PFSK-1 (cell line): ENCODE results near the gene SIRT3.

Experiments used
- FOXP2 ChIP-seq: optimal IDR thresholded peaks from 2 replicates; pipeline ENCODE3; 2011; ENCODE audit warnings: borderline replicate concordance, control low read depth, inconsistent platforms; ENCODE audit not compliant: insufficient read depth; ENCODE audit errors: extremely low read length, extremely low read depth
- POLR2AphosphoS5 ChIP-seq: IDR thresholded peaks from 2 replicates; pipeline ENCODE4 v1.6.1; 2012; ENCODE audit warnings: low read depth, mild to moderate bottlenecking, control low read depth, low read length, moderate library complexity
- REST ChIP-seq, 2 experiments: IDR thresholded peaks; 2 replicates each; pipeline versions ENCODE4 v1.6.1 to v1.8.0; 2011 to 2012; ENCODE audit warnings: low read depth in 2 of 2, low read length in 2 of 2, control low read depth in 1 of 2, inconsistent platforms in 1 of 2, mild to moderate bottlenecking in 1 of 2, moderate library complexity in 1 of 2; ENCODE audit not compliant: insufficient read depth in 1 of 2
- SIN3A ChIP-seq: IDR thresholded peaks from 2 replicates; pipeline ENCODE4 v1.6.1; 2012; ENCODE audit warnings: mild to moderate bottlenecking, low read length, moderate library complexity, borderline replicate concordance; ENCODE audit not compliant: insufficient read depth
- TAF1 ChIP-seq: IDR thresholded peaks from 2 replicates; pipeline ENCODE4 v1.6.1; 2012; ENCODE audit warnings: low read length, control low read depth, borderline replicate concordance; ENCODE audit not compliant: insufficient read depth

SIRT3 gene

GRCh38 chr11:223026-223789 lies 12.9 kb downstream of the SIRT3 start:
- TF ChIP-seq FOXP2 (no peak), SIN3A (no peak), POLR2AphosphoS5 (no peak), TAF1 (no peak), REST (IDR thresholded peaks at IDR 0.05; ENCODE audit: insufficient read depth in 1 of 2, low read depth in 2 of 2, low read length in 2 of 2) (no peak)

GRCh38 chr11:221998-222789 lies 13.9 kb downstream of the SIRT3 start:
- TF ChIP-seq TAF1: no peak
- no peak for TF ChIP-seq SIN3A
- no peak for TF ChIP-seq FOXP2
- TF ChIP-seq REST (IDR thresholded peaks at IDR 0.05; ENCODE audit: insufficient read depth in 1 of 2, low read depth in 2 of 2, low read length in 2 of 2): no peak
- no peak for TF ChIP-seq POLR2AphosphoS5

- TF ChIP-seq REST (IDR thresholded peaks at IDR 0.05; ENCODE audit: insufficient read depth in 1 of 2, low read depth in 2 of 2, low read length in 2 of 2) (no peak), POLR2AphosphoS5 (no peak), FOXP2 (no peak), TAF1 (no peak), SIN3A (no peak)
Observed at GRCh38 chr11:221539-221938, 14.6 kb downstream of the SIRT3 start.

- TF ChIP-seq TAF1: no peak
- TF ChIP-seq POLR2AphosphoS5: no peak
- TF ChIP-seq SIN3A: no peak
- TF ChIP-seq FOXP2: no peak
- no peak for TF ChIP-seq REST (IDR thresholded peaks at IDR 0.05; ENCODE audit: insufficient read depth in 1 of 2, low read depth in 2 of 2, low read length in 2 of 2)
Observed at GRCh38 chr11:218815-219593, 17.1 kb downstream of the SIRT3 start.
